GM23248 (cell line): ENCODE data around the gene HYOU1. TPM values are rescaled to one million over a fixed set of nuclear protein-coding genes. Genes with fewer than 3 reads are reported as not detected.

Experiments used
- DNase-seq: peaks from one replicate; pipeline ENCODE4 v3.0.0-alpha.2; 2015
- H2AFZ ChIP-seq: fragments of 200-600 bp; sonication (generic); 2 replicates; pipeline ENCODE4 v1.6.1; 2016; ENCODE audit warnings: antibody characterized with exemption
- H3F3A ChIP-seq: fragments of 200-600 bp; sonication (generic); 2 replicates; pipeline ENCODE4 v1.6.1; 2016; ENCODE audit warnings: mild to moderate bottlenecking, antibody characterized with exemption, mixed run types; ENCODE audit not compliant: insufficient read depth
- H3K27ac ChIP-seq: fragments of 200-600 bp; sonication (generic); 2 replicates; pipeline ENCODE4 v1.5.1; 2016; ENCODE audit warnings: mild to moderate bottlenecking
- H3K27me3 ChIP-seq: fragments of 200-600 bp; sonication (generic); replicated peaks from 2 replicates; pipeline ENCODE4 v1.6.1; 2016; ENCODE audit warnings: mild to moderate bottlenecking; ENCODE audit not compliant: insufficient read depth
- H3K36me3 ChIP-seq: fragments of 200-600 bp; sonication (generic); 2 replicates; pipeline ENCODE4 v1.6.1; 2016; ENCODE audit warnings: low read depth, mild to moderate bottlenecking
- H3K4me1 ChIP-seq: fragments of 200-600 bp; sonication (generic); 2 replicates; pipeline ENCODE4 v1.6.1; 2016; ENCODE audit warnings: mild to moderate bottlenecking; ENCODE audit not compliant: insufficient read depth
- H3K4me2 ChIP-seq: fragments of 200-600 bp; sonication (generic); one replicate; pipeline ENCODE4 v1.6.1; 2016; ENCODE audit warnings: mild to moderate bottlenecking; ENCODE audit not compliant: unreplicated experiment
- H3K4me3 ChIP-seq: fragments of 200-600 bp; sonication (generic); 2 replicates; pipeline ENCODE4 v1.5.1; 2016; ENCODE audit warnings: mild to moderate bottlenecking
- H3K79me2 ChIP-seq: fragments of 200-600 bp; sonication (generic); 2 replicates; pipeline ENCODE4 v1.6.1; 2016; ENCODE audit warnings: mild to moderate bottlenecking; ENCODE audit not compliant: insufficient read depth
- H3K9ac ChIP-seq: fragments of 200-600 bp; sonication (generic); 2 replicates; pipeline ENCODE4 v1.6.1; 2016; ENCODE audit warnings: mild to moderate bottlenecking
- H3K9me2 ChIP-seq: fragments of 200-600 bp; sonication (generic); 2 replicates; pipeline ENCODE4 v1.6.1; 2016; ENCODE audit warnings: mixed run types, mild to moderate bottlenecking, moderate library complexity; ENCODE audit not compliant: insufficient read depth
- H3K9me3 ChIP-seq: fragments of 200-600 bp; sonication (generic); one replicate; pipeline ENCODE4 v1.6.1; 2017; ENCODE audit warnings: low read depth
- H4K20me1 ChIP-seq: fragments of 200-600 bp; sonication (generic); 2 replicates; pipeline ENCODE4 v1.6.0; 2016; ENCODE audit not compliant: insufficient read depth
- EZH2 ChIP-seq: fragments of 200-600 bp; sonication (generic); IDR thresholded peaks from 2 replicates; pipeline ENCODE4 v1.6.1; 2018; ENCODE audit warnings: antibody characterized with exemption, mild to moderate bottlenecking; ENCODE audit not compliant: insufficient read depth, poor library complexity, severe bottlenecking
- EZH2phosphoT487 ChIP-seq: fragments of 200-600 bp; sonication (generic); IDR thresholded peaks from 2 replicates; pipeline ENCODE4 v1.6.1; 2018; ENCODE audit warnings: antibody characterized with exemption, moderate library complexity, mild to moderate bottlenecking, low read depth; ENCODE audit not compliant: insufficient read depth
- WGBS, 2 experiments: methylation state at CpG; one replicate each; pipeline ENCODE4 v1.1.6; 2015 to 2017; ENCODE audit warnings: low lambda C conversion rate in 2 of 2, low coverage in 1 of 2; ENCODE audit errors: missing lambda C conversion rate in 2 of 2; 5-methylcytosine and 5-hydroxymethylcytosine counted together
- in situ Hi-C: fragments of 300-500 bp; cut with MboI; formaldehyde crosslinking; loops from 2 replicates; pipeline ENCODE4 v1.15.0; 2020
- polyA plus RNA-seq: library from polyadenylated mRNA; unstranded; fragments of >200 nt; fragmentation: Nextera tagmentation; extraction: Ambion mirVana; gene quantifications from 2 replicates; pipeline ENCODE4 v1.2.1, GENCODE V29; 2016
- total RNA-seq: library from RNA; depleted of rRNA; stranded (reverse); fragments of >200 nt; shearing (Covaris generic); gene quantifications from 2 replicates; pipeline ENCODE4 v1.2.3, GENCODE V29; 2014

The HYOU1 gene
- total and polyA plus RNA-seq, 2 experiments from 2014 or later, result 56.3 to 85.4 TPM

- in situ Hi-C loops, result no loop called here
- Histone ChIP-seq H3K27me3 (no peaks in the 10 kb centered on the region), H3K79me2 (peaks cover 45% of the 10 kb centered on the region), H4K20me1 (no peaks in the 10 kb centered on the region), H3K4me3 (no peak overlapping the region), H2AFZ (no peak overlapping the region), H3K9me3 (no peaks in the 10 kb centered on the region), H3K4me2 (no peak overlapping the region), H3F3A (peaks cover 25% of the 10 kb centered on the region), H3K9me2 (no peaks in the 10 kb centered on the region), H3K9ac (no peak overlapping the region), H3K36me3 (no peaks in the 10 kb centered on the region), H3K4me1 (peaks cover 14% of the 10 kb centered on the region), H3K27ac (no peak overlapping the region)
- no peak for TF ChIP-seq EZH2phosphoT487
- TF ChIP-seq EZH2, result no peak
- 100% methylated on average over 2 of the region's 2 CpGs for WGBS, 2 experiments
- DNase-seq, result no peak
These were observed 30.8 kb upstream of the HYOU1 start for GRCh38 chr11:119087747-119088241.

GRCh38 chr11:119087123-119087522 lies 30.1 kb upstream of the HYOU1 start:
- peaks cover 38% of the 10 kb centered on the region for H3K79me2 ChIP-seq
- H3K36me3 ChIP-seq, result no peaks in the 10 kb centered on the region
- peaks cover 25% of the 10 kb centered on the region for H3F3A ChIP-seq
- H2AFZ ChIP-seq, result no peak overlapping the region
- H4K20me1 ChIP-seq, result no peaks in the 10 kb centered on the region
- no peak overlapping the region for H3K27ac ChIP-seq
- TF ChIP-seq EZH2 (no peak), EZH2phosphoT487 (no peak)
- H3K9me3 ChIP-seq, result no peaks in the 10 kb centered on the region
- 95 to 97% methylated on average over 6 of the region's 6 CpGs for WGBS, 2 experiments
- H3K4me1 ChIP-seq, result peaks cover 10% of the 10 kb centered on the region
- no peak overlapping the region for H3K4me3 ChIP-seq
- no peak overlapping the region for H3K9ac ChIP-seq
- no peaks in the 10 kb centered on the region for H3K27me3 ChIP-seq
- in situ Hi-C loops, result no loop called here
- no peak for DNase-seq
- H3K4me2 ChIP-seq, result no peak overlapping the region
- no peaks in the 10 kb centered on the region for H3K9me2 ChIP-seq

DNA sequence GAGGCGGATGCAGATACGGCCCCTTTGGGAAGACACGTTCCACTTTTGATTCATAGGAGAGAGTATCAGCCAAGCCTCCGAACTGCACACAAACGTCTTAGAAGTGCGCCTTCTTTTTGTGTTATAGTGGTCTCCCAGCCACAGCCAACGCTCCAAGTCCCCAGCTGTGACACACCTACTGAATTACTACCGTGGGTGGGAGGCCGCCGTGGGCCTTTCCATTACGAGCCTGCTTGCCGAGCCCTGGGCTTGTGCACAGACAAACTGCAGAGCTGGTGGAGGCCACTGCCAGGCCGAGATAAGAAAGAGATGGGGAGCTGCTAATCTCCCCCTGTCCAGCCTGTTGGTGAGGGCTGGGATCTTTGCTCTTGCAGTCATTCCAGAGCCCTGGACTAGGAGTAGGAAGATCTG lies 28.4 kb upstream of the HYOU1 start:
- H4K20me1 ChIP-seq, result no peaks in the 10 kb centered on the region
- peaks cover 10% of the 10 kb centered on the region for H3K4me1 ChIP-seq
- peaks cover 29% of the 10 kb centered on the region for H3K79me2 ChIP-seq
- H3F3A ChIP-seq, result peaks cover 13% of the 10 kb centered on the region; the same call in 1 of the 2 replicates
- peak; percentile 67 for DNase-seq
- H3K9ac ChIP-seq, result peak overlapping the region; percentile 88
- TF ChIP-seq EZH2, result no peak
- TF ChIP-seq EZH2phosphoT487, result no peak
- peak overlapping the region; percentile 93 for H3K4me2 ChIP-seq
- H3K4me3 ChIP-seq, result peak overlapping the region; percentile 99
- in situ Hi-C loops, result no loop called here
- H3K27ac ChIP-seq, result peak overlapping the region; percentile 88
- H2AFZ ChIP-seq, result peak overlapping the region; percentile 94
- 2 to 3% methylated on average over 12 to 13 of the region's 13 CpGs for WGBS, 2 experiments
- no peaks in the 10 kb centered on the region for H3K36me3 ChIP-seq
- H3K27me3 ChIP-seq, result no peaks in the 10 kb centered on the region
- H3K9me3 ChIP-seq, result no peaks in the 10 kb centered on the region
- no peaks in the 10 kb centered on the region for H3K9me2 ChIP-seq

DNA sequence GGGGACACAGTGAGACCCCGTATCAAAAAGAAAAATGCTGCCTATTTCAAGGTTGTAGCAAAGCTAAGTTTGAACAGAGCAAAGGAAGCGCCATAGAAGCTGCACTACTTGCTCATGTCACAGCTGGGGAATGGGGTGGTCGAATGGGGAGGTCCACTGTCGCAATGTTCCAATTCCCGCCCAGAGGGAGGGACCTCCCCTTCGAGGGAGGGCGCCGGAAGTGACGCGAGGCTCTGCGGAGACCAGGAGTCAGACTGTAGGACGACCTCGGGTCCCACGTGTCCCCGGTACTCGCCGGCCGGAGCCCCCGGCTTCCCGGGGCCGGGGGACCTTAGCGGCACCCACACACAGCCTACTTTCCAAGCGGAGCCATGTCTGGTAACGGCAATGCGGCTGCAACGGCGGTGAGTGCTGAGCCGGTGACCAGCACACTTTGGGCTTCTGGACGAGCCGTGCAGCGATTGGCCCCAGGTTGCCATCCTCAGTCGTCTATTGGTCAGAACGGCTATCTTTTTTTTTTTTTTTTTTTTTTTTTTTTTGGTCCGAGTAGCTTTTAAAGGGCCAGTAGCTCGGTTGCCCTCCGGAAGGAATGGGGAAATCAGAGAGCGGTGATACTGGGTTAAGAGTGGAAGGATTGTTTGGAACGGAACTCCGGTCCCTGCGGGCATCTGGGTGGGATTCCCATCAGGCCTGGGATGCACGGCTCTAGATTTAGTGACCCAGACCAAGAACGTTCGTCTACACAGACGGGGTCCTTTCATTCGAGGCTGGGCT lies 27.8 kb upstream of the HYOU1 start, which contains the start of gene HMBS:
Gene HMBS (plus strand): TSS at position 219 of the 774 bp plus-strand sequence. CDS start 153 bp downstream, at position 372.
- Histone ChIP-seq H3K4me2 (peak within 1 kb of the TSS; percentile 93), H4K20me1 (no peaks in the 10 kb centered on the region), H3K36me3 (no peaks in the 10 kb centered on the region), H3K27me3 (no peaks in the 10 kb centered on the region), H2AFZ (peak within 1 kb of the TSS; percentile 94), H3F3A (peaks cover 13% of the 10 kb centered on the region; the same call in 1 of the 2 replicates), H3K9ac (peak within 1 kb of the TSS; percentile 88), H3K4me1 (peaks cover 10% of the 10 kb centered on the region), H3K79me2 (peaks cover 29% of the 10 kb centered on the region), H3K9me3 (no peaks in the 10 kb centered on the region), H3K27ac (peak within 1 kb of the TSS; percentile 88), H3K4me3 (peak within 1 kb of the TSS; percentile 99), H3K9me2 (no peaks in the 10 kb centered on the region)
- peak; percentile 97 for DNase-seq
- WGBS, 2 experiments, result 0% methylated on average over 42 to 45 of the region's 45 CpGs
- in situ Hi-C loops, result no loop called here
- TF ChIP-seq EZH2 (no peak), EZH2phosphoT487 (no peak)
